HepG2 (cell line): ENCODE measurements around the gene DNAJC19. TPM values are rescaled to one million over a fixed set of nuclear protein-coding genes. Genes with fewer than 3 reads are reported as not detected.

ENCODE experiments used
- DPF2 ChIP-seq: sonication (generic); formaldehyde crosslinking; IDR thresholded peaks from 2 replicates; pipeline ENCODE4 v1.4.0; 2020; ENCODE audit warnings: mild to moderate bottlenecking, low read depth, missing genetic modification reagents, borderline replicate concordance
- FOXP1 ChIP-seq, 2 experiments: fragments of 450-650 bp in 1 of 2; IDR thresholded peaks; 2 replicates each; pipeline ENCODE4 v1.6.1; 2017 to 2018; ENCODE audit warnings: antibody characterized with exemption in 1 of 2
- JUNB ChIP-seq: sonication (generic); formaldehyde crosslinking; IDR thresholded peaks from 2 replicates; pipeline ENCODE4 v1.8.0; 2022; ENCODE audit warnings: missing genetic modification reagents, mild to moderate bottlenecking, borderline replicate concordance
- JUND ChIP-seq: sonication (generic); formaldehyde crosslinking; IDR thresholded peaks from 2 replicates; pipeline ENCODE4 v1.8.0; 2022; ENCODE audit warnings: mild to moderate bottlenecking, missing genetic modification reagents
- KAT8 ChIP-seq: IDR thresholded peaks from 2 replicates; pipeline ENCODE4 v1.6.1; 2016; ENCODE audit warnings: missing genetic modification reagents, missing compliant biosample characterization
- KLF16 ChIP-seq, 2 experiments: sonication (generic) in 1 of 2; formaldehyde crosslinking in 1 of 2; IDR thresholded peaks; 2 replicates each; pipeline versions ENCODE4 v1.6.1 to v1.8.0; 2016 to 2023; ENCODE audit warnings: missing genetic modification reagents in 2 of 2, missing compliant biosample characterization in 1 of 2
- MLX ChIP-seq: IDR thresholded peaks from 2 replicates; pipeline ENCODE4 v1.6.1; 2016
- NFYC ChIP-seq: IDR thresholded peaks from 2 replicates; pipeline ENCODE4 v1.6.1; 2016; ENCODE audit warnings: missing genetic modification reagents, missing compliant biosample characterization
- TEAD2 ChIP-seq: sonication (generic); formaldehyde crosslinking; IDR thresholded peaks from 2 replicates; pipeline ENCODE4 v1.9.0; 2021; ENCODE audit warnings: missing genetic modification reagents
- YY1 ChIP-seq: IDR thresholded peaks from 2 replicates; pipeline ENCODE4 v1.6.1; 2011; ENCODE audit warnings: low read length, low read depth, moderate library complexity, mild to moderate bottlenecking; ENCODE audit not compliant: insufficient read depth, insufficient replicate concordance
- ZBTB7B ChIP-seq: sonication (generic); formaldehyde crosslinking; IDR thresholded peaks from 2 replicates; pipeline ENCODE4 v1.4.0; 2020; ENCODE audit warnings: missing genetic modification reagents
- ZFX ChIP-seq: sonication (generic); formaldehyde crosslinking; IDR thresholded peaks from 2 replicates; pipeline ENCODE4 v1.4.0; 2020; ENCODE audit warnings: mild to moderate bottlenecking, low read depth, missing genetic modification reagents, moderate library complexity
- ZNF234 ChIP-seq: sonication (generic); formaldehyde crosslinking; conservative IDR thresholded peaks from 2 replicates; pipeline ENCODE4 v1.5.1; 2020; ENCODE audit warnings: mild to moderate bottlenecking, missing genetic modification reagents
- ZNF280D ChIP-seq: sonication (generic); formaldehyde crosslinking; IDR thresholded peaks from 2 replicates; pipeline ENCODE4 v1.5.1; 2020; ENCODE audit warnings: mild to moderate bottlenecking, missing genetic modification reagents
- ZNF34 ChIP-seq: sonication (generic); formaldehyde crosslinking; IDR thresholded peaks from 2 replicates; pipeline ENCODE4 v1.4.0; 2020; ENCODE audit warnings: mild to moderate bottlenecking, missing genetic modification reagents, borderline replicate concordance
- ZNF367 ChIP-seq: sonication (generic); formaldehyde crosslinking; IDR thresholded peaks from 2 replicates; pipeline ENCODE4 v1.4.0; 2020; ENCODE audit warnings: missing genetic modification reagents, borderline replicate concordance
- ZNF496 ChIP-seq: sonication (generic); formaldehyde crosslinking; IDR thresholded peaks from 2 replicates; pipeline ENCODE4 v1.8.1; 2023; ENCODE audit warnings: mild to moderate bottlenecking, moderate library complexity, missing genetic modification reagents; ENCODE audit not compliant: insufficient replicate concordance
- polyA plus RNA-seq, 8 experiments: library from polyadenylated mRNA; depleted of rRNA in 3 of 8; stranded (reverse) in 7 of 8; unstranded in 1 of 8; fragments of >200 nt; fragmentation: Illumina TruSeq in 4 of 8; extraction: Trizol in 4 of 8; gene quantifications; 2 replicates each; pipeline versions ENCODE4 v1.2.1 to v1.2.3, GENCODE V29; 2011 to 2016; ENCODE audit warnings: low read depth in 4 of 8, missing spikeins in 1 of 8, mixed read lengths in 1 of 8; ENCODE audit not compliant: insufficient read depth in 1 of 8
- total RNA-seq, 5 experiments: library from RNA; depleted of rRNA; stranded (reverse); fragments of >200 nt; fragmentation: Illumina TruSeq; extraction: Trizol; gene quantifications; 2 replicates each; pipeline ENCODE4 v1.2.3, GENCODE V29; 2016; ENCODE audit warnings: low read depth in 1 of 5
- TF ChIP-seq, protein P1 (sequence below): sonication (generic); formaldehyde crosslinking; IDR thresholded peaks from 2 replicates; pipeline ENCODE4 v1.4.0; 2020; ENCODE audit warnings: missing genetic modification reagents

DNAJC19 gene
- total and polyA plus RNA-seq, 2 of the 13 experiments (the other 11 are each of a cell fraction or from before 2014, with no cell fraction given), result 51.1 to 75.8 TPM

DNA sequence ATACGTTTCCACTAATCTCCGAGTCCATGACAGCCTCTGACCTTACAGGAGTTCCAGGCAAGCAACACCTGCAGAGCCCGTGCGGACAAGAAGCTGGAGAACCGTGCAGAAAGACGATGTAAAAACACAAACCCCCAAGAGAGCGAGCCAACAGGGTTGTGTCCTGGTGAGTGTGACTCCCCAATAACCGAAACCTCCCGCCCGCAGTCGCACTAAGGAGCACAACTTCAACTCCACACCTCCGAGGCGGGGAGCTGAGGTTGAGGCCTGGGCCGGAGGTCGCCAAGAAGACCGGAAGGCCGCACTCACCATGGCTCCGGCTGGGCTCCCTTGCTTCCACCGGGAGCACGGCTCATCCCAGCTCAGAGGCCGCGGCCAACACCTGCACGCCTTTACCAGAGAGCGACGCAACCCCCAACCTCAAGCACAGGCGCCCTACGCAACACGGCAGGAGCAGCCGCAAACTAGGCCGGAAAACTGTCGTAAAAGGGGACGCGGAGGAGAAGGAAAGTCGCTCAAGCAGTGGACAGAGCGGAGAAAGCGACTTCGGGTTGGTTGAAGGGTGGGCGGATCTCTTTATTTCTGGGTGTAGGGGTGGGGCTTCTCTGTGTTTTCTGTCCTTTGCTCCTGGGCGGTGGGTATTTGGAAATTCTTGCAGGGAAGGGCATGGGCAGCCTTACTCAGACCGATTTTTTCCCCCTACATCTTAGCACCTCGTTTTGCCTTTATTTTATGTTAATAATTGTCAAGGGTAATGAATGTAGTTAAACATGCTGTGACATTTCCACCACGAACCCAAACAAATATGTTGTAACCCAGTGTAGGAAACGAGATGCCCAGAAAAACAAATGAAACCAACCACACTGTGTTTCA lies at the start of gene DNAJC19 (continued):
- TF ChIP-seq ZNF496 (CRISPR knock-in tag) (no peak), KAT8 (CRISPR knock-in tag) (peak; percentile 97), ZFX (peak; percentile 99), YY1 (no peak), TEAD2 (CRISPR knock-in tag) (no peak), ZBTB7B (no peak; the same call in 1 of the 2 replicates), NFYC (peak; percentile 76), MLX (CRISPR knock-in tag) (no peak), ZNF280D (CRISPR knock-in tag) (peak; percentile 33; the same call in 1 of the 2 replicates), JUNB (CRISPR knock-in tag) (no peak), ZNF234 (no peak), KLF16 (CRISPR knock-in tag; IDR thresholded peaks at IDR 0.05) (peak in 1 of 2 experiments; percentile 91; a peak in 2 of 4 replicates), ZNF367 (CRISPR knock-in tag) (peak; percentile 69; the same call in 1 of the 2 replicates), JUND (CRISPR knock-in tag) (peak; percentile 45; the same call in 1 of the 2 replicates), ZNF34 (CRISPR knock-in tag) (no peak), DPF2 (CRISPR knock-in tag) (no peak), FOXP1 (IDR thresholded peaks at IDR 0.05) (no peak), FOXP1 (CRISPR knock-in tag; IDR thresholded peaks at IDR 0.05) (no peak)
- TF ChIP-seq, protein P1, sequence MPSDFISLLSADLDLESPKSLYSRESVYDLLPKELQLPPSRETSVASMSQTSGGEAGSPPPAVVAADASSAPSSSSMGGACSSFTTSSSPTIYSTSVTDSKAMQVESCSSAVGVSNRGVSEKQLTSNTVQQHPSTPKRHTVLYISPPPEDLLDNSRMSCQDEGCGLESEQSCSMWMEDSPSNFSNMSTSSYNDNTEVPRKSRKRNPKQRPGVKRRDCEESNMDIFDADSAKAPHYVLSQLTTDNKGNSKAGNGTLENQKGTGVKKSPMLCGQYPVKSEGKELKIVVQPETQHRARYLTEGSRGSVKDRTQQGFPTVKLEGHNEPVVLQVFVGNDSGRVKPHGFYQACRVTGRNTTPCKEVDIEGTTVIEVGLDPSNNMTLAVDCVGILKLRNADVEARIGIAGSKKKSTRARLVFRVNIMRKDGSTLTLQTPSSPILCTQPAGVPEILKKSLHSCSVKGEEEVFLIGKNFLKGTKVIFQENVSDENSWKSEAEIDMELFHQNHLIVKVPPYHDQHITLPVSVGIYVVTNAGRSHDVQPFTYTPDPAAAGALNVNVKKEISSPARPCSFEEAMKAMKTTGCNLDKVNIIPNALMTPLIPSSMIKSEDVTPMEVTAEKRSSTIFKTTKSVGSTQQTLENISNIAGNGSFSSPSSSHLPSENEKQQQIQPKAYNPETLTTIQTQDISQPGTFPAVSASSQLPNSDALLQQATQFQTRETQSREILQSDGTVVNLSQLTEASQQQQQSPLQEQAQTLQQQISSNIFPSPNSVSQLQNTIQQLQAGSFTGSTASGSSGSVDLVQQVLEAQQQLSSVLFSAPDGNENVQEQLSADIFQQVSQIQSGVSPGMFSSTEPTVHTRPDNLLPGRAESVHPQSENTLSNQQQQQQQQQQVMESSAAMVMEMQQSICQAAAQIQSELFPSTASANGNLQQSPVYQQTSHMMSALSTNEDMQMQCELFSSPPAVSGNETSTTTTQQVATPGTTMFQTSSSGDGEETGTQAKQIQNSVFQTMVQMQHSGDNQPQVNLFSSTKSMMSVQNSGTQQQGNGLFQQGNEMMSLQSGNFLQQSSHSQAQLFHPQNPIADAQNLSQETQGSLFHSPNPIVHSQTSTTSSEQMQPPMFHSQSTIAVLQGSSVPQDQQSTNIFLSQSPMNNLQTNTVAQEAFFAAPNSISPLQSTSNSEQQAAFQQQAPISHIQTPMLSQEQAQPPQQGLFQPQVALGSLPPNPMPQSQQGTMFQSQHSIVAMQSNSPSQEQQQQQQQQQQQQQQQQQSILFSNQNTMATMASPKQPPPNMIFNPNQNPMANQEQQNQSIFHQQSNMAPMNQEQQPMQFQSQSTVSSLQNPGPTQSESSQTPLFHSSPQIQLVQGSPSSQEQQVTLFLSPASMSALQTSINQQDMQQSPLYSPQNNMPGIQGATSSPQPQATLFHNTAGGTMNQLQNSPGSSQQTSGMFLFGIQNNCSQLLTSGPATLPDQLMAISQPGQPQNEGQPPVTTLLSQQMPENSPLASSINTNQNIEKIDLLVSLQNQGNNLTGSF (CRISPR knock-in tag), result peak; percentile 69; the same call in 1 of the 2 replicates
